SK-N-SH (cell line): ENCODE measurements around the gene EPB41L4A. TPM values are rescaled to one million over a fixed set of nuclear protein-coding genes. Genes with fewer than 3 reads are reported as not detected.
"Not testable (repeated sequence)": the region's sequence is repeated elsewhere in the genome, so short reads cannot be mapped to it uniquely, and the experiment has no call there.

Source experiments
- CTCF ChIA-PET: fragments of 300-600, 350-600 bp; formaldehyde crosslinking; extraction: SDS; loops from one replicate; lab custom pipeline; 2021; lab: Yijun Ruan, JAX
- POLR2A ChIA-PET: fragments of 350-600 bp; sonication (Branson Sonifier 250); formaldehyde crosslinking; extraction: SDS; loops from one replicate; lab custom pipeline; 2020; ENCODE audit warnings: antibody characterized with exemption, inconsistent platforms; lab: Yijun Ruan, JAX
- DNase-seq: peaks from one replicate; pipeline ENCODE4 v3.0.0; 2012
- H2AFZ ChIP-seq: fragments of 200-600 bp; sonication (generic); 2 replicates; pipeline ENCODE4 v1.8.1; 2016; ENCODE audit warnings: antibody characterized with exemption, mild to moderate bottlenecking, low read depth
- H3F3A ChIP-seq: fragments of 200-600 bp; sonication (generic); replicated peaks from 2 replicates; pipeline ENCODE3; 2016; ENCODE audit warnings: antibody characterized with exemption, mild to moderate bottlenecking; ENCODE audit not compliant: insufficient read depth
- H3K27ac ChIP-seq, 2 experiments: fragments of 200-500 bp in 1 of 2; fragments of 200-600 bp in 1 of 2; sonication (Bioruptor generic) in 1 of 2; sonication (generic), shearing (Covaris generic) in 1 of 2; 2 replicates each; pipeline versions ENCODE4 v1.5.1 to v1.6.1; 2014 to 2016; ENCODE audit warnings: low read depth in 2 of 2, inconsistent platforms in 1 of 2, low read length in 1 of 2, mild to moderate bottlenecking in 1 of 2, mixed read lengths in 1 of 2
- H3K27me3 ChIP-seq: fragments of 200-600 bp; sonication (generic), shearing (Covaris generic); 2 replicates; pipeline ENCODE4 v1.6.1; 2016; ENCODE audit warnings: mixed run types; ENCODE audit not compliant: insufficient read depth
- H3K36me3 ChIP-seq, 2 experiments: fragments of 200-500 bp in 1 of 2; fragments of 200-600 bp in 1 of 2; sonication (Bioruptor generic) in 1 of 2; sonication (generic) in 1 of 2; replicated peaks in 1 of 2; 2 replicates each; pipeline versions ENCODE3 to v1.5.1; 2014 to 2016; ENCODE audit warnings: low read length in 1 of 2, mild to moderate bottlenecking in 1 of 2; ENCODE audit not compliant: insufficient read depth in 2 of 2, control insufficient read depth in 1 of 2
- H3K4me1 ChIP-seq, 2 experiments: fragments of 200-500 bp in 1 of 2; fragments of 200-600 bp in 1 of 2; sonication (Bioruptor generic) in 1 of 2; sonication (generic), shearing (Covaris generic) in 1 of 2; 2 replicates each; pipeline versions ENCODE4 v1.5.1 to v1.6.1; 2014 to 2016; ENCODE audit warnings: low read depth in 1 of 2, low read length in 1 of 2, mixed run types in 1 of 2; ENCODE audit not compliant: insufficient read depth in 2 of 2, control insufficient read depth in 1 of 2
- H3K4me2 ChIP-seq: fragments of 200-600 bp; sonication (generic), shearing (Covaris generic); 2 replicates; pipeline ENCODE4 v1.6.1; 2017; ENCODE audit warnings: mixed run types
- H3K4me3 ChIP-seq, 2 experiments: fragments of 200-500 bp in 1 of 2; fragments of 200-600 bp in 1 of 2; sonication (Bioruptor generic) in 1 of 2; sonication (generic), shearing (Covaris generic) in 1 of 2; 2 replicates each; pipeline versions ENCODE4 v1.5.1 to v1.8.1; 2014 to 2016; ENCODE audit warnings: low read depth in 2 of 2, inconsistent platforms in 1 of 2, low read length in 1 of 2, mild to moderate bottlenecking in 1 of 2, mixed read lengths in 1 of 2, moderate library complexity in 1 of 2
- H3K79me2 ChIP-seq: fragments of 200-600 bp; sonication (generic); 2 replicates; pipeline ENCODE4 v1.8.1; 2017; ENCODE audit warnings: mild to moderate bottlenecking; ENCODE audit not compliant: insufficient read depth
- H3K9ac ChIP-seq: fragments of 200-600 bp; sonication (generic); 2 replicates; pipeline ENCODE4 v1.6.1; 2017; ENCODE audit warnings: mixed run types
- H3K9me2 ChIP-seq: fragments of 200-600 bp; sonication (generic); 2 replicates; pipeline ENCODE4 v1.6.1; 2017; ENCODE audit warnings: mixed run types
- H3K9me3 ChIP-seq: fragments of 200-600 bp; sonication (generic); 2 replicates; pipeline ENCODE4 v1.6.1; 2017; ENCODE audit warnings: mixed run types, mild to moderate bottlenecking, moderate library complexity
- H4K20me1 ChIP-seq: fragments of 200-600 bp; sonication (generic); 2 replicates; pipeline ENCODE4 v1.6.1; 2017; ENCODE audit warnings: mild to moderate bottlenecking, mixed run types; ENCODE audit not compliant: insufficient read depth
- CTCF ChIP-seq: fragments of 200-600 bp; sonication (generic); IDR thresholded peaks from 2 replicates; pipeline ENCODE4 v1.6.1; 2017; ENCODE audit warnings: antibody characterized with exemption, mild to moderate bottlenecking, moderate library complexity
- EP300 ChIP-seq, 2 experiments: IDR thresholded peaks; 2 replicates each; pipeline versions ENCODE4 v1.4.0 to v1.6.1; 2012; ENCODE audit warnings: borderline replicate concordance in 1 of 2, low read depth in 1 of 2, low read length in 1 of 2
- GABPA ChIP-seq: IDR thresholded peaks from 2 replicates; pipeline ENCODE4 v1.4.0; 2012; ENCODE audit warnings: low read depth, mild to moderate bottlenecking
- GATA2 ChIP-seq: sonication (generic); formaldehyde crosslinking; IDR thresholded peaks from 2 replicates; pipeline ENCODE4 v1.5.0; 2020; ENCODE audit warnings: mild to moderate bottlenecking, missing genetic modification reagents
- MXI1 ChIP-seq: IDR thresholded peaks from 2 replicates; pipeline ENCODE4 v1.6.1; 2012; ENCODE audit warnings: mild to moderate bottlenecking, low read depth, low read length, improper control_type of control experiment
- NRF1 ChIP-seq: IDR thresholded peaks from 2 replicates; pipeline ENCODE4 v1.6.1; 2012; ENCODE audit warnings: low read depth, mild to moderate bottlenecking, low read length
- PBX3 ChIP-seq: IDR thresholded peaks from 2 replicates; pipeline ENCODE4; 2012
- POLR2AphosphoS5 ChIP-seq: IDR thresholded peaks from 2 replicates; pipeline ENCODE4 v1.6.1; 2012; ENCODE audit warnings: low read depth, low read length
- REST ChIP-seq: IDR thresholded peaks from 2 replicates; pipeline ENCODE4 v1.6.1; 2012; ENCODE audit warnings: mild to moderate bottlenecking, low read depth, low read length, moderate library complexity
- RFX5 ChIP-seq: IDR thresholded peaks from 2 replicates; pipeline ENCODE4 v1.6.1; 2012; ENCODE audit warnings: mild to moderate bottlenecking, improper control_type of control experiment, low read length
- USF1 ChIP-seq: IDR thresholded peaks from 2 replicates; pipeline ENCODE4 v1.4.0; 2012; ENCODE audit warnings: low read depth, borderline replicate concordance
- ZBTB33 ChIP-seq: IDR thresholded peaks from 2 replicates; pipeline ENCODE4 v1.4.0; 2012; ENCODE audit warnings: low read depth, borderline replicate concordance
- WGBS: methylation state at CpG from one replicate; pipeline ENCODE4 v1.1.6; 2017; ENCODE audit warnings: low lambda C conversion rate; 5-methylcytosine and 5-hydroxymethylcytosine counted together
- polyA plus RNA-seq, 3 experiments: library from polyadenylated mRNA; depleted of rRNA; stranded (reverse); fragments of >200 nt; gene quantifications; 2 replicates each; pipeline ENCODE4 v1.2.3, GENCODE V29; 2012

Gene EPB41L4A
- polyA plus RNA-seq, 1 of the 3 experiments (the other 2 are of a cell fraction), result 0.07 TPM

- no peak for TF ChIP-seq CTCF
- no peak for TF ChIP-seq GATA2
- no peak for TF ChIP-seq ZBTB33
- no peak for TF ChIP-seq RFX5
- TF ChIP-seq NRF1, result no peak
- no peak for TF ChIP-seq EP300 (IDR thresholded peaks at IDR 0.05; ENCODE audit: borderline replicate concordance in 1 of 2, low read depth in 1 of 2, low read length in 1 of 2)
- TF ChIP-seq, all 33 proteins: peak for 0
Measured at GRCh38 chr5:112208699-112209615, 210.1 kb downstream of the EPB41L4A start (continued).

- H4K20me1 ChIP-seq, H3K4me1 ChIP-seq, DNase-seq, H3K27me3 ChIP-seq, H3K9ac ChIP-seq, H3K9me2 ChIP-seq, POLR2A ChIA-PET, H3K4me2 ChIP-seq, H3K27ac ChIP-seq, H3K36me3 ChIP-seq, H3K9me3 ChIP-seq, H3K79me2 ChIP-seq, H3K4me3 ChIP-seq, H2AFZ ChIP-seq, H3F3A ChIP-seq: not testable (repeated sequence)
- CTCF ChIA-PET, result interaction anchor here (1.1 to 1.3 kb wide), 2 partner anchors 211 to 212 kb away, joined by 4 to 5 read pairs; no protein-coding TSS in a partner anchor
- 97% methylated on average over 3 of the region's 3 CpGs for WGBS
Measured at GRCh38 chr5:112208195-112208594, 210.9 kb downstream of the EPB41L4A start.

- H4K20me1 ChIP-seq, result no peaks in the 10 kb centered on the region
- H3K4me2 ChIP-seq, result no peak overlapping the region
- no peak overlapping the region for H3K27ac ChIP-seq
- H3K27me3 ChIP-seq, result no peaks in the 10 kb centered on the region; the same call in none of the 2 replicates
- H3K9ac ChIP-seq, result no peak overlapping the region
- H3K4me3 ChIP-seq, result no peak overlapping the region
- ChIA-PET POLR2A (no interaction called here), CTCF (interaction anchor here (2.2 to 4.8 kb wide), 2 partner anchors 31 to 214 kb away, joined by 8 to 27 read pairs; no protein-coding TSS in a partner anchor)
- H3K9me2 ChIP-seq, result no peaks in the 10 kb centered on the region
- no peaks in the 10 kb centered on the region for H3K9me3 ChIP-seq
- H3K36me3 ChIP-seq, result no peaks in the 10 kb centered on the region
- no peaks in the 10 kb centered on the region; a peak in 1 of 4 replicates for H3K4me1 ChIP-seq
- DNase-seq, result no peak
- H2AFZ ChIP-seq, result no peak overlapping the region
- H3K79me2 ChIP-seq, result no peaks in the 10 kb centered on the region
- 80% methylated on average over 4 of the region's 4 CpGs for WGBS
- H3F3A ChIP-seq, result no peaks in the 10 kb centered on the region
- TF ChIP-seq USF1, result no peak
- no peak for TF ChIP-seq POLR2AphosphoS5
- no peak for TF ChIP-seq REST
- no peak for TF ChIP-seq PBX3
- TF ChIP-seq MXI1, result no peak
- TF ChIP-seq GABPA, result no peak
Measured at GRCh38 chr5:112205846-112206245, 213.2 kb downstream of the EPB41L4A start.
